Measurements from ENCODE around the gene RANGRF.

RANGRF gene

DNA sequence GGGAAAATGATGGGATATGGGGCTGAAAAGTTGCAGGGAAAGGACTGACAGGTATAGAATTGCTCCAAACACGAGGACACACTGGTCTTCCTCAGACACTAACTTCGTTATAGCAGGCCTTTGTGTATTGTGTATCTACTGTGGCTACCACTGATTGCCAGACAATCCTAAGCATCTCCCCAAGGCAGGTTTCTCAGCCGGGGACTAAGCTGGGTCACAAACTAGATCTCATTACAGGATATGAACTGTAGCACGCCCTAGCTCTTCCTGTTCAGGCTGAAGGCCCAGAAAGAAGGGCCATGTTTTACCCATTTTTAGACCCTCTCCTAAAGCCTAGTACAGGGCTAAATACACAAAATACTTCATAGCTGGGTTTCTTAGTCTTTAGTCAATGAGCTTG lies 5.1 kb upstream of the RANGRF start:
- in situ Hi-C loops (cut with HindIII; ENCODE audit: low pct_unique_long_range_greater_than_20kb, low sequenced_read_pairs): no loop called here
- no peak for TF ChIP-seq JUND (IDR thresholded peaks at IDR 0.05; ENCODE audit: low read depth)
- DNase-seq (ENCODE audit: low read depth in 1 of 2, low spot score in 1 of 2): no peak

DNA sequence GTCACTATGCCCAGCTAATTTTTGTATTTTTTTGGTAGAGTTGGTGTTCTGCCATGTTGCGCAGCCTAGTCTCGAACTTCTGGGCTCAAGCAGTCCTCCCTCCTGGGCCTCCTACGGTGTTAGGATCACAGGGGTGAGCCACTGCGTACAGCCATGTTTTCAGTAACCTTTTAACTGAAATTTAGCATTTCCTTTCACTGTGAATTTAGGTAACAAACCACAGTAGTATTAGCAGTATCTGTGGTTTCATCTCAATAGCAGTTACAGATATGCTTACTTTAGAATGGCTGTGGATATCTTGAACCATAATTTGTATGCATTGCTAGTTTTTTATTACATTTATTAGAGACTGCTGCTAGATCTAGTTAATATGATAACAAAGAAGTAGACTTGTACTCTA lies 4.3 kb upstream of the RANGRF start:
- in situ Hi-C loops (cut with HindIII; ENCODE audit: low pct_unique_long_range_greater_than_20kb, low sequenced_read_pairs): no loop called here

GRCh38 chr17:8285270-8286181 lies 2.9 kb upstream of the RANGRF start:
- no peak for DNase-seq (ENCODE audit: low read depth in 1 of 2, low spot score in 1 of 2)
- TF ChIP-seq JUND (IDR thresholded peaks at IDR 0.05; ENCODE audit: low read depth): no peak
- in situ Hi-C loops (cut with HindIII; ENCODE audit: low pct_unique_long_range_greater_than_20kb, low sequenced_read_pairs): no loop called here

More for the DNA sequence above, 4.3 kb upstream of the RANGRF start:
- TF ChIP-seq JUND (IDR thresholded peaks at IDR 0.05; ENCODE audit: low read depth): no peak
- no peak for DNase-seq (ENCODE audit: low read depth in 1 of 2, low spot score in 1 of 2)

GRCh38 chr17:8287651-8288335 lies 677 bp upstream of the RANGRF start:
- no peak for DNase-seq (ENCODE audit: low read depth in 1 of 2, low spot score in 1 of 2)
- TF ChIP-seq JUND (IDR thresholded peaks at IDR 0.05; ENCODE audit: low read depth): no peak

GRCh38 chr17:8289103-8289397 lies 580 bp downstream of the RANGRF start:
- DNase-seq (ENCODE audit: low read depth in 1 of 2, low spot score in 1 of 2): no peak
- in situ Hi-C loops (cut with HindIII; ENCODE audit: low pct_unique_long_range_greater_than_20kb, low sequenced_read_pairs): no loop called here
- no peak for TF ChIP-seq JUND (IDR thresholded peaks at IDR 0.05; ENCODE audit: low read depth)

More at GRCh38 chr17:8287651-8288335, 677 bp upstream of the RANGRF start:
- in situ Hi-C loops (cut with HindIII; ENCODE audit: low pct_unique_long_range_greater_than_20kb, low sequenced_read_pairs): no loop called here

DNA sequence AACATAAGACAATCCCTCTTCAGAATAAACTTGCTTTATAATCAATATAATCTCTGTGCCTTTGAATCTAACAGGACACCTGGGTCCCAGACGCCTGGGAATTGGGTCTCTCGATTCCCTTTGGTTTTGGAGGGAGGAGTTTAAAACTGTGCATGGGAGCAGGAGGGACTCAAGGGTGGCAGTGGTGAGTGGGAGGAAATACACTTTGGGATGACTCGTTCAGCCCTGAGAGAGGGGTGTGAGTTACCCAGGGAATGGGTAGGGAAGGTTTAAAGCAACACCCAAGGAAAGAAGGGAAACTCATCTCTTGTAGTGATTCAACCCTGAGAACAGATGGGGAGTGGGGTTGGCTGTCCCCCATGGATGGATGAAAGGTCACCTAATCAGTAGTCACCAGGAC lies 1.6 kb downstream of the RANGRF start:
- TF ChIP-seq JUND (IDR thresholded peaks at IDR 0.05; ENCODE audit: low read depth): no peak
- no peak for DNase-seq (ENCODE audit: low read depth in 1 of 2, low spot score in 1 of 2)
- in situ Hi-C loops (cut with HindIII; ENCODE audit: low pct_unique_long_range_greater_than_20kb, low sequenced_read_pairs): no loop called here

DNA sequence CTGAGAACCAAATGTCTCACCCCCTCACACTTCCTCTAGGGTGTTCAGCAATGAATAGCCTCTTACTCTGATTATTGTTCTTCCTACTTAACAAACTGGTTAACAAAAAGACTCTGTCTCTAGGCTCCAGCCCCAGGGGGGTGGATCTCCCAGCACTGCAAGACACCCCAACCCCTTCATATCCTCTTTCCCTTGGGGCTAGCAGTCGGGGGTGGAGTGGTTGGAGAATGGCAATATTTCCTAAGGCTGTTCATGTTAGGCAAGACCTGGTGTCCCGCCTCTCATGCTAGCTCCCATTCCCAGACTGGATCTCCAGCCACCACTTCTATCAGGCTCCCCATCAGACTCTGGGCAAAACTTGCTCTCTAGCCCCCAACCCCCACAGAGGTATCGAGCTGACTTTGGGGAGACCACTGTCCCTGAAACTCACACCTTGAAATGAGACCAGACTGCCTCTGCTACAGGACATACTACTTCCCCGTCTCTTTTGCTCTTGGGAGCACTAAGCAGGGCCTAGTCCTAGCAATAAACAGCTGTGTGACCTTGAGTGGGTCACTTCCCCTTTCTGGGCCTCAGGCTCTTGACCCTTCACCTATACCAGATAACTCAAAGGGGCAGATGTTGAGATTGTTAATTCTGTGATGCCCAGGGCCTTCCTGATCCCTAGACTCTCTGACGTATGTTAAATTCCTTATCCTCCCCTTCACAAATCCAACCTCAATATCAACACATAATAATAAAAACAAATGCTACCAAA lies 4.3 kb downstream of the RANGRF start:
- TF ChIP-seq JUND (IDR thresholded peaks at IDR 0.05; ENCODE audit: low read depth): no peak
- no peak for DNase-seq (ENCODE audit: low read depth in 1 of 2, low spot score in 1 of 2)
- in situ Hi-C loops (cut with HindIII; ENCODE audit: low pct_unique_long_range_greater_than_20kb, low sequenced_read_pairs): no loop called here

GRCh38 chr17:8294361-8294760 lies 5.9 kb downstream of the RANGRF start:
- in situ Hi-C loops (cut with HindIII; ENCODE audit: low pct_unique_long_range_greater_than_20kb, low sequenced_read_pairs): no loop called here
- no peak for TF ChIP-seq JUND (IDR thresholded peaks at IDR 0.05; ENCODE audit: low read depth)
- no peak for DNase-seq (ENCODE audit: low read depth in 1 of 2, low spot score in 1 of 2)

GRCh38 chr17:8294814-8295316 lies 6.4 kb downstream of the RANGRF start:
- in situ Hi-C loops (cut with HindIII; ENCODE audit: low pct_unique_long_range_greater_than_20kb, low sequenced_read_pairs): no loop called here

DNA sequence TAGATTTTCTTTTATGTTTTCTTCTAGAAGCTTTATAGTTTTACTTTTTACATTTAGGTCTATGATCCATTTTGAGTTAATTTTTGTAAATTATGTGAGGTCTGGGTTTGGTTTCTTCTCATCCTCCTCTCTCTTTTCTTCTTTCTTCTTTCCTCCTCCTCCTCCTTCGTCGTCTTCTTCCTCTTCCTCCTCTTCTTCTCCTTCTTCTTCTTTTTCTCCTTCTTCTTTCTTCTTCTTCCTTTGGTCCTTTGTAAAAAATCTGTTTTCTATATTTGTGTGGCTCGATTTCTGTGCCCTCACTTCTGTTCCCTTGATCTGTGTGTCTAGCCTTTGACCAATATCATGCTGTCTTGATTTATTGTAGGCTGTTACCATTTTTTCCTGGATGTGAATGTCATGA lies 11.8 kb downstream of the RANGRF start:
- DNase-seq (ENCODE audit: low read depth in 1 of 2, low spot score in 1 of 2): no peak
- TF ChIP-seq JUND (IDR thresholded peaks at IDR 0.05; ENCODE audit: low read depth): no peak
- in situ Hi-C loops (cut with HindIII; ENCODE audit: low pct_unique_long_range_greater_than_20kb, low sequenced_read_pairs): no loop called here

More at GRCh38 chr17:8294814-8295316, 6.4 kb downstream of the RANGRF start:
- TF ChIP-seq JUND (IDR thresholded peaks at IDR 0.05; ENCODE audit: low read depth): no peak
- DNase-seq (ENCODE audit: low read depth in 1 of 2, low spot score in 1 of 2): no peak

DNA sequence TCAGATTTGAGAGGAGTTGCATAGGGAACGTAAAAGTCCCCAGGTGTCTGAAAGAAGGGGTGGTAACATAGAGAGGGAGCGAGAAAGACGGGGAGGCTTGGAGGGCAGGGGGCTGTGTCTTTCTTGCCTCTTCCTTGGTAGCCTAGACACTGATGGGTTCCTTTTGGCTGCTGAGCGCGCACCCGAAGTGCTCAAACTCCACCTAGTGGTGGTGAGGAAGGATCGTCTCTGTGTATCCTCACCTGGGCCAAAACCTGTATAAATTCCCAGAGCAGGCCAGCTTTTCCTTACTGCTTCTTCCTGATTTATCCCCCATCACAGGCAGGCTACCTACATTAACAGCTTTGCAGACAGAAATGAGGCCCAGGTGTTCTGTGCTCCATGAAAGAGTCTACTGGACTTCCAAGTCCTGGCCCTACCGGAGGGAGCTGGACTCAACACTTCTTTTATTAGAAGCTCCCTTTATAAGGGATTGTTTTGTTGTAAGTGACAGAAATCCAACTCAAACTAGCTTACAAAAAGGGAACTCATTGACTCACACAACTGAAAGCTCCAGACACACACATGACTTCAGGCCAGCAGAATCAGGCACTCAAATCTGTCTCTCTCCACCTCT lies 12.3 kb downstream of the RANGRF start:
- TF ChIP-seq JUND (IDR thresholded peaks at IDR 0.05; ENCODE audit: low read depth): no peak
- peak; percentile 74 to 80 for DNase-seq (ENCODE audit: low read depth in 1 of 2, low spot score in 1 of 2)
- in situ Hi-C loops (cut with HindIII; ENCODE audit: low pct_unique_long_range_greater_than_20kb, low sequenced_read_pairs): no loop called here

GRCh38 chr17:8310601-8311123 lies 22.2 kb downstream of the RANGRF start:
- no peak for DNase-seq (ENCODE audit: low read depth in 1 of 2, low spot score in 1 of 2)
- no peak for TF ChIP-seq JUND (IDR thresholded peaks at IDR 0.05; ENCODE audit: low read depth)
- in situ Hi-C loops (cut with HindIII; ENCODE audit: low pct_unique_long_range_greater_than_20kb, low sequenced_read_pairs): no loop called here

All from T47D (cell line).